ENCODE results near the gene RAE1.

The RAE1 gene

GRCh38 chr20:57379263-57379647, 28.2 kb downstream of the RAE1 start:
- no peaks in the 10 kb centered on the region for H3K79me2 ChIP-seq (ENCODE audit: control insufficient read depth, insufficient read depth, low read length, poor library complexity)
- no peak overlapping the region for H2BK12ac ChIP-seq (ENCODE audit: low read length)
- H4K91ac ChIP-seq (ENCODE audit: low read depth, low read length) = no peak overlapping the region
- no peak overlapping the region for H3K4me2 ChIP-seq (ENCODE audit: low read length)
- peaks cover 36 to 43% of the 10 kb centered on the region in 2 experiments for H3K36me3 ChIP-seq (ENCODE audit: control insufficient read depth in 1 of 2, insufficient read depth in 2 of 2, low read length in 2 of 2)
- H3K9me3 ChIP-seq (ENCODE audit: insufficient read depth, low read depth, low read length) = no peaks in the 10 kb centered on the region
- H2BK120ac ChIP-seq (ENCODE audit: insufficient read depth, low read length, poor library complexity) = no peak overlapping the region
- no peak overlapping the region for H3K9ac ChIP-seq (ENCODE audit: low read length)
- no CpG with 5 or more reads among the region's 5 CpGs for WGBS (ENCODE audit: extremely low coverage, insufficient coverage, insufficient read length)
- no peaks in the 10 kb centered on the region for H3K79me1 ChIP-seq (ENCODE audit: low read length)
- no peak overlapping the region for H3K23ac ChIP-seq (ENCODE audit: low read length)
- H3K4me1 ChIP-seq (ENCODE audit: control insufficient read depth in 1 of 2, insufficient read depth in 2 of 2, low read length in 2 of 2) = no peaks in the 10 kb centered on the region
- H3K27me3 ChIP-seq (ENCODE audit: insufficient read depth, low read length) = no peaks in the 10 kb centered on the region
- no peak overlapping the region for H2BK5ac ChIP-seq (ENCODE audit: low read depth, low read length, poor library complexity)
- H3K27ac ChIP-seq (ENCODE audit: low read depth, low read length) = no peak overlapping the region
- H3K18ac ChIP-seq (ENCODE audit: low read length) = no peak overlapping the region
- no peak overlapping the region for H4K8ac ChIP-seq (ENCODE audit: low read depth, low read length)
- DNase-seq = no peak
- H3K4ac ChIP-seq (ENCODE audit: low read depth, low read length) = no peak overlapping the region
- H3K14ac ChIP-seq (ENCODE audit: low read length) = no peak overlapping the region
- no peak overlapping the region for H2AK5ac ChIP-seq (ENCODE audit: low read length)
- H3K4me3 ChIP-seq (ENCODE audit: low read depth, low read length) = no peak overlapping the region
- H2AFZ ChIP-seq (ENCODE audit: insufficient read depth, low read length, poor library complexity) = no peak overlapping the region
- H4K12ac ChIP-seq (ENCODE audit: low read depth, low read length) = no peak overlapping the region

DNA sequence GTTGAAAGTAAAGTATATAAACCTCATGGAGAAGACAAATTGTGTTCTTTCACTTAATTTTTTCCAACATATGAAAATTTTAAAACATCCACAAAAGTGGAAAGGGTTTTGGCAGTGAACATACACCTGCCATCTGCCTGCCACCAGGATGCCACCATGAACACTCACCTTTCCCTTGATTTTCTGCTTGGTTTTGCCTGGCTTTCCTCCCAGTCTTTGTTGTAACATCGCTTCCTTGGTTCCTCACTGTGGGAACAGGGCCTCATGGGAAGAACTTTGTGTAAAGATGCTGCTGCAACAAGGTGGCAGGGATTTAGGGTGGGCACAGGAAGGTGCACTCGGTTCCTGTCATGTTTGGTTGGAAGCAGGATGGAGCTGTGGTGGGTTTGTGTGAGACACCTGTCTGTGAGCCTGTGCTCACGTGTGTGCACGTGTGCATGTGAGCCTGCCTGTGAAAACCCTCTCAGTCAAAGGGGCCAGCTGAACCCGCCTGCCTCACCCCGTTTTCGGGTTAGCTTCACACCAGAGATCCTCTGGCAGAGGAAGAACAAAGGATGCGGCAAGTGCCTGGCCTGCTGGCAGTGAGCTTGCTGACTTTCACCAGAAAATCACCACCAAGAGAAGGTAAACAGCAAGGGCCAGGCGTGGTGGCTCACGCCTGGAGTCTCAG, 29.2 kb downstream of the RAE1 start:
- no peak overlapping the region for H3K18ac ChIP-seq (ENCODE audit: low read length)
- H3K14ac ChIP-seq (ENCODE audit: low read length) = no peak overlapping the region
- H4K91ac ChIP-seq (ENCODE audit: low read depth, low read length) = no peak overlapping the region
- H4K8ac ChIP-seq (ENCODE audit: low read depth, low read length) = no peak overlapping the region
- DNase-seq = no peak
- H3K36me3 ChIP-seq (ENCODE audit: control insufficient read depth in 1 of 2, insufficient read depth in 2 of 2, low read length in 2 of 2) = peaks cover 27 to 38% of the 10 kb centered on the region in 2 experiments
- H4K12ac ChIP-seq (ENCODE audit: low read depth, low read length) = no peak overlapping the region
- H2AK5ac ChIP-seq (ENCODE audit: low read length) = no peak overlapping the region
- H3K27ac ChIP-seq (ENCODE audit: low read depth, low read length) = no peak overlapping the region
- no peak overlapping the region for H3K4me2 ChIP-seq (ENCODE audit: low read length)
- no peak overlapping the region for H2AFZ ChIP-seq (ENCODE audit: insufficient read depth, low read length, poor library complexity)
- H3K79me2 ChIP-seq (ENCODE audit: control insufficient read depth, insufficient read depth, low read length, poor library complexity) = no peaks in the 10 kb centered on the region
- no peak overlapping the region for H3K4me3 ChIP-seq (ENCODE audit: low read depth, low read length)
- no peak overlapping the region for H2BK120ac ChIP-seq (ENCODE audit: insufficient read depth, low read length, poor library complexity)
- no peaks in the 10 kb centered on the region for H3K9me3 ChIP-seq (ENCODE audit: insufficient read depth, low read depth, low read length)
- H3K4ac ChIP-seq (ENCODE audit: low read depth, low read length) = no peak overlapping the region
- H3K4me1 ChIP-seq (ENCODE audit: control insufficient read depth in 1 of 2, insufficient read depth in 2 of 2, low read length in 2 of 2) = no peaks in the 10 kb centered on the region
- no peaks in the 10 kb centered on the region for H3K27me3 ChIP-seq (ENCODE audit: insufficient read depth, low read length)
- WGBS (ENCODE audit: extremely low coverage, insufficient coverage, insufficient read length) = no CpG with 5 or more reads among the region's 10 CpGs
- H3K23ac ChIP-seq (ENCODE audit: low read length) = no peak overlapping the region
- H3K9ac ChIP-seq (ENCODE audit: low read length) = no peak overlapping the region
- no peaks in the 10 kb centered on the region for H3K79me1 ChIP-seq (ENCODE audit: low read length)
- H2BK5ac ChIP-seq (ENCODE audit: low read depth, low read length, poor library complexity) = no peak overlapping the region
- H2BK12ac ChIP-seq (ENCODE audit: low read length) = no peak overlapping the region

DNA sequence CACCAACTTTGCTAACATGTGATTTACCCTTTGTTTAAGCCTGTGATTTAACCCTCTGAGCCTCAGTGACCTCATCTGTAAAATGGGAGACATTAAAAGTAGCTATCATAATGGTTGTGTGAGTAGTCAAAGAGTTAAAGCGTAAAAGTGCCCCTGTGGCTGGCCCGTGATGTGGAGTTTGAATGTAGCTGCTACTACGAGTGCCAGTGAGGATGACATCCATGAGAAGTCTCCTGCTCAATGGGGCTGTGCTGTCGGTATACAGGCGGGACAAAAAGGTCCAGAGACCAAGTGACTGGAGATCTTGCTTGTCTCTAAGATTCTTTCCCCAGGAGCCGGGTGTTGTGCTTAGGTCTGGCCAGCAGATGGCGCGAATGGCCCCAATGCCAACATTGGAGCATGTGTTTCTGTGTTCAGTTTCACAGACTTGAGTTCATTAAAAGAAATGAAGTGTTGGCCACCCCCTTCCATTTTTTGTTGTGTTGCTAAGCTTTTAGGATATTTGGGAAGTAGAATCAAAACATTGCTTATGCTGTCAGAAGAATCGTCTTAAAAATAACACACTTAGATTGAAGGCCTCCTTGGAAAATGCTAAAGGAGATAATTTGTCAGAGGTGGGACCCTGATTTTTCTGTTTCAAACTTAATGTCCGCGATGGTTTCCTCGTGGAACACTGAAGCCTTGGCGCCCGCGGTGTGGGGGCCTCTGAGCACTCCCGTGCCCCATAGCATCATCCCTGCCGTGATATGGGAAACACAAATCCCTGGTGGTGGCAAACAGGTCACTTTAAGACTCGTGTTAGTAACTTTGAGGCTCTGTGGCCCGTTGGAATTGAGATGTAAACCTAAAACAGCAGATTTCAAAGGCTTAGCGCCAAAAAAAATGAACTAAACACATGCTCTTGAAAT, 30.8 kb downstream of the RAE1 start:
- Histone ChIP-seq H3K14ac (ENCODE audit: low read length) (no peak overlapping the region), H4K8ac (ENCODE audit: low read depth, low read length) (no peak overlapping the region), H2AFZ (ENCODE audit: insufficient read depth, low read length, poor library complexity) (no peak overlapping the region), H3K4me1 (ENCODE audit: control insufficient read depth in 1 of 2, insufficient read depth in 2 of 2, low read length in 2 of 2) (no peaks in the 10 kb centered on the region), H3K27ac (ENCODE audit: low read depth, low read length) (no peak overlapping the region), H4K91ac (ENCODE audit: low read depth, low read length) (no peak overlapping the region), H3K18ac (ENCODE audit: low read length) (no peak overlapping the region), H3K4me2 (ENCODE audit: low read length) (no peak overlapping the region), H2BK12ac (ENCODE audit: low read length) (no peak overlapping the region), H4K12ac (ENCODE audit: low read depth, low read length) (no peak overlapping the region), H3K9me3 (ENCODE audit: insufficient read depth, low read depth, low read length) (peaks cover 4% of the 10 kb centered on the region), H2AK5ac (ENCODE audit: low read length) (no peak overlapping the region), H3K4ac (ENCODE audit: low read depth, low read length) (no peak overlapping the region), H3K9ac (ENCODE audit: low read length) (no peak overlapping the region), H2BK120ac (ENCODE audit: insufficient read depth, low read length, poor library complexity) (no peak overlapping the region), H3K27me3 (ENCODE audit: insufficient read depth, low read length) (no peaks in the 10 kb centered on the region), H3K36me3 (ENCODE audit: control insufficient read depth in 1 of 2, insufficient read depth in 2 of 2, low read length in 2 of 2) (peaks cover 18 to 25% of the 10 kb centered on the region in 2 experiments), H3K4me3 (ENCODE audit: low read depth, low read length) (no peak overlapping the region), H3K79me2 (ENCODE audit: control insufficient read depth, insufficient read depth, low read length, poor library complexity) (no peaks in the 10 kb centered on the region), H2BK5ac (ENCODE audit: low read depth, low read length, poor library complexity) (no peak overlapping the region), H3K23ac (ENCODE audit: low read length) (no peak overlapping the region), H3K79me1 (ENCODE audit: low read length) (no peaks in the 10 kb centered on the region)
- peak; percentile 80 to 94 for DNase-seq
- WGBS (ENCODE audit: extremely low coverage, insufficient coverage, insufficient read length) = no CpG with 5 or more reads among the region's 20 CpGs

DNA sequence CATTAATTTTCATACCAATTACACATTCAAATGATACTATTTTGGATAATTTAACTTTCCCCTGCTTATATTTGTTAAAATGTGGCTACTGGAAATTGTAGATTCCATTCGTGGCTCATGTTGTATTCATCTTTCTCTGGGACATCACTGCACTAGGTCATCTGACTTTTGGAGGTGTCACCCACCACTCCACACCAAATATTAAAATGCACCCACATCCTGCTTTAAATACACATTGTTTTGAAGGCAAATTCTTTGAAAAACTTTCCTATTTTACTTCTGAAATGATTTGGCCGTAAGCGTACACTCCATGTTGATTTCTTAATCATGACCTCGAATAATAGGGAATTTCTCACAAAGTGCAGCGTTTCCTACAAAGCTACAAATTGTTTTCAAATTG, 31.5 kb downstream of the RAE1 start:
- WGBS (ENCODE audit: extremely low coverage, insufficient coverage, insufficient read length) = no CpG with 5 or more reads among the region's 5 CpGs

More for the DNA sequence above, 31.5 kb downstream of the RAE1 start:
- H3K9ac ChIP-seq (ENCODE audit: low read length) = no peak overlapping the region
- H3K4me2 ChIP-seq (ENCODE audit: low read length) = no peak overlapping the region
- H4K91ac ChIP-seq (ENCODE audit: low read depth, low read length) = no peak overlapping the region
- no peaks in the 10 kb centered on the region for H3K79me2 ChIP-seq (ENCODE audit: control insufficient read depth, insufficient read depth, low read length, poor library complexity)
- no peak overlapping the region for H2BK12ac ChIP-seq (ENCODE audit: low read length)
- H3K18ac ChIP-seq (ENCODE audit: low read length) = no peak overlapping the region
- H3K4me1 ChIP-seq (ENCODE audit: control insufficient read depth in 1 of 2, insufficient read depth in 2 of 2, low read length in 2 of 2) = no peaks in the 10 kb centered on the region
- H3K4ac ChIP-seq (ENCODE audit: low read depth, low read length) = no peak overlapping the region
- H3K4me3 ChIP-seq (ENCODE audit: low read depth, low read length) = no peak overlapping the region
- no peaks in the 10 kb centered on the region for H3K79me1 ChIP-seq (ENCODE audit: low read length)
- no peak overlapping the region for H3K23ac ChIP-seq (ENCODE audit: low read length)
- H2AFZ ChIP-seq (ENCODE audit: insufficient read depth, low read length, poor library complexity) = no peak overlapping the region
- H3K14ac ChIP-seq (ENCODE audit: low read length) = no peak overlapping the region
- H3K9me3 ChIP-seq (ENCODE audit: insufficient read depth, low read depth, low read length) = peaks cover 4% of the 10 kb centered on the region
- DNase-seq = no peak
- peaks cover 13 to 20% of the 10 kb centered on the region in 2 experiments for H3K36me3 ChIP-seq (ENCODE audit: control insufficient read depth in 1 of 2, insufficient read depth in 2 of 2, low read length in 2 of 2)
- no peak overlapping the region for H2BK120ac ChIP-seq (ENCODE audit: insufficient read depth, low read length, poor library complexity)
- H3K27me3 ChIP-seq (ENCODE audit: insufficient read depth, low read length) = no peaks in the 10 kb centered on the region
- H2BK5ac ChIP-seq (ENCODE audit: low read depth, low read length, poor library complexity) = no peak overlapping the region
- no peak overlapping the region for H4K12ac ChIP-seq (ENCODE audit: low read depth, low read length)
- no peak overlapping the region for H4K8ac ChIP-seq (ENCODE audit: low read depth, low read length)
- no peak overlapping the region for H2AK5ac ChIP-seq (ENCODE audit: low read length)
- H3K27ac ChIP-seq (ENCODE audit: low read depth, low read length) = no peak overlapping the region
